ENCODE data around the gene PWWP2B.

The PWWP2B gene

GRCh38 chr10:132419538-132420468 is 22.8 kb downstream of the PWWP2B start:
- no peak for DNase-seq (ENCODE audit: low spot score)

GRCh38 chr10:132420469-132420980 is 23.5 kb downstream of the PWWP2B start:
- no peak for DNase-seq (ENCODE audit: low spot score)

- DNase-seq (ENCODE audit: low spot score), result peak; percentile 57
Observed at GRCh38 chr10:132420981-132421846, 24.2 kb downstream of the PWWP2B start.

GRCh38 chr10:132421847-132422751 is 25.1 kb downstream of the PWWP2B start:
- DNase-seq (ENCODE audit: low spot score), result no peak

- peak; percentile 58 for DNase-seq (ENCODE audit: low spot score)
Observed at GRCh38 chr10:132422903-132423825, 26.2 kb downstream of the PWWP2B start.

- DNase-seq (ENCODE audit: low spot score), result no peak
Observed at GRCh38 chr10:132423966-132424861, 27.2 kb downstream of the PWWP2B start.

- no peak for DNase-seq (ENCODE audit: low spot score)
Observed at GRCh38 chr10:132425029-132425756, 28.2 kb downstream of the PWWP2B start.

GRCh38 chr10:132425757-132426155 is 28.8 kb downstream of the PWWP2B start:
- DNase-seq (ENCODE audit: low spot score), result no peak

GRCh38 chr10:132427006-132427771 is 30.2 kb downstream of the PWWP2B start:
- no peak for DNase-seq (ENCODE audit: low spot score)

- DNase-seq (ENCODE audit: low spot score), result no peak
Observed at GRCh38 chr10:132427939-132428367, 31.0 kb downstream of the PWWP2B start.

- no peak for DNase-seq (ENCODE audit: low spot score)
Observed at GRCh38 chr10:132428486-132428995, 31.5 kb downstream of the PWWP2B start.

- DNase-seq (ENCODE audit: low spot score), result peak; percentile 71
Observed at GRCh38 chr10:132429281-132430230, 32.6 kb downstream of the PWWP2B start.

- no peak for DNase-seq (ENCODE audit: low spot score)
Observed at GRCh38 chr10:132430231-132430743, 33.3 kb downstream of the PWWP2B start.

GRCh38 chr10:132430861-132431271 is 33.9 kb downstream of the PWWP2B start:
- DNase-seq (ENCODE audit: low spot score), result no peak

GRCh38 chr10:132431537-132432175 is 34.7 kb downstream of the PWWP2B start:
- DNase-seq (ENCODE audit: low spot score), result no peak

- DNase-seq (ENCODE audit: low spot score), result no peak
Observed at GRCh38 chr10:132432176-132432540, 35.2 kb downstream of the PWWP2B start.
